GM13977 (cell line): ENCODE data around the gene OR2AE1.

Source experiments
- DNase-seq: peaks from one replicate; pipeline ENCODE4 v3.0.0; 2012; ENCODE audit warnings: low spot score
- in situ Hi-C: fragments of 300-500 bp; cut with MboI; formaldehyde crosslinking; loops from one replicate; pipeline ENCODE4 v1.12.0; 2022; ENCODE audit warnings: low sequenced_read_pairs, low pct_unique_long_range_greater_than_20kb, mixed read lengths, inconsistent platforms; ENCODE audit not compliant: unreplicated experiment
- TF ChIP-seq, protein P1 (sequence below): IDR thresholded peaks from 2 replicates; pipeline ENCODE4 v1.5.1; 2012; ENCODE audit warnings: mild to moderate bottlenecking, control low read depth; ENCODE audit not compliant: insufficient read depth; ENCODE audit errors: extremely low read depth, missing control alignments

The OR2AE1 gene

DNA sequence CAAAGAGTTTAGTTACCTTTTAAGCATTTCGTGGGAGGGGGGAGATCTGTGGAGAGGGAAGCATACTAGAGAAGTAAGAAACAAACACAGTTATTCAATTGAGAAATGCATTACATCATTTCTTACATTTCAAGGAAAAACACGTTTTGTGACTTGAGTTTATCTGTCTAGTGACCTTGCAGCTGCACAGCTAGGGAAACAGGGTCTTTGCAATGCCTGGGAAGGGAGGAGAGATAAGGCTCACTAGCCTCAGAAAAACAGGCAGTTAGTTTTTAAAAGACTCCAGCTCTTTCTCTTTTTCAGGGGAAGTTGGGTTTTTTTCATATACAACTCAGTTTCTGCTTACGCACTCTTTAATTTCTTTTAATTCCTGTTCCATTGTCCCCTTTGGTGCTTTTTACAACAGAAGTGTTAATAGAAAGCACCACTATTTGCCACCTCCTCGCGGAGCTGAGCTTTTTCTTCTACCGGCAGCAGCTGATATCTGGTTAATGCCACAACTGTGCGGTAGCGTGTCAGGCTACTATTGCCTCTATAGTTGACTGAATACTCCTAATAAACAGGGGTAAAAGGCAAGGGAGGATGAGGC lies 43.5 kb downstream of the OR2AE1 start:
- in situ Hi-C loops = no loop called here
- DNase-seq = no peak
- TF ChIP-seq, protein P1, sequence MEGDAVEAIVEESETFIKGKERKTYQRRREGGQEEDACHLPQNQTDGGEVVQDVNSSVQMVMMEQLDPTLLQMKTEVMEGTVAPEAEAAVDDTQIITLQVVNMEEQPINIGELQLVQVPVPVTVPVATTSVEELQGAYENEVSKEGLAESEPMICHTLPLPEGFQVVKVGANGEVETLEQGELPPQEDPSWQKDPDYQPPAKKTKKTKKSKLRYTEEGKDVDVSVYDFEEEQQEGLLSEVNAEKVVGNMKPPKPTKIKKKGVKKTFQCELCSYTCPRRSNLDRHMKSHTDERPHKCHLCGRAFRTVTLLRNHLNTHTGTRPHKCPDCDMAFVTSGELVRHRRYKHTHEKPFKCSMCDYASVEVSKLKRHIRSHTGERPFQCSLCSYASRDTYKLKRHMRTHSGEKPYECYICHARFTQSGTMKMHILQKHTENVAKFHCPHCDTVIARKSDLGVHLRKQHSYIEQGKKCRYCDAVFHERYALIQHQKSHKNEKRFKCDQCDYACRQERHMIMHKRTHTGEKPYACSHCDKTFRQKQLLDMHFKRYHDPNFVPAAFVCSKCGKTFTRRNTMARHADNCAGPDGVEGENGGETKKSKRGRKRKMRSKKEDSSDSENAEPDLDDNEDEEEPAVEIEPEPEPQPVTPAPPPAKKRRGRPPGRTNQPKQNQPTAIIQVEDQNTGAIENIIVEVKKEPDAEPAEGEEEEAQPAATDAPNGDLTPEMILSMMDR = no peak

DNA sequence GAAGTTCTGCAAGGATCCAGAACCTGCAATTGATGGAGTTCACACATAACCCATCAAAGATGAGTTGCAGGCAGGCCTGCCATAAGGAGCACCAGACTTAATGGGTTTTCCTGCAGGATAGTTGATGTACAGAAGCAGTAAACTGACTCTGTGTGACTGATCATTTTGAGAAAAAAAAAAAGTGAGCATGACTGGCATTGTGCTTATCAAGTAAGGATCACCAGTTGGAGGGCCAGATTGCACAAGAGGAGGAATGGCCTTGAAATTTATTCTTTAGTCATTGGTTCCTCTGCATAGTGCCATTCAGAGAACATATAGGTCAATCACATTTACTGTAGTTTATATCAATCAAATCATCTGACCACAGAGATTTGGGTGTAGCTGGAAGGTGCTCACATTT lies 45.2 kb downstream of the OR2AE1 start:
- TF ChIP-seq, protein P1 = no peak

DNA sequence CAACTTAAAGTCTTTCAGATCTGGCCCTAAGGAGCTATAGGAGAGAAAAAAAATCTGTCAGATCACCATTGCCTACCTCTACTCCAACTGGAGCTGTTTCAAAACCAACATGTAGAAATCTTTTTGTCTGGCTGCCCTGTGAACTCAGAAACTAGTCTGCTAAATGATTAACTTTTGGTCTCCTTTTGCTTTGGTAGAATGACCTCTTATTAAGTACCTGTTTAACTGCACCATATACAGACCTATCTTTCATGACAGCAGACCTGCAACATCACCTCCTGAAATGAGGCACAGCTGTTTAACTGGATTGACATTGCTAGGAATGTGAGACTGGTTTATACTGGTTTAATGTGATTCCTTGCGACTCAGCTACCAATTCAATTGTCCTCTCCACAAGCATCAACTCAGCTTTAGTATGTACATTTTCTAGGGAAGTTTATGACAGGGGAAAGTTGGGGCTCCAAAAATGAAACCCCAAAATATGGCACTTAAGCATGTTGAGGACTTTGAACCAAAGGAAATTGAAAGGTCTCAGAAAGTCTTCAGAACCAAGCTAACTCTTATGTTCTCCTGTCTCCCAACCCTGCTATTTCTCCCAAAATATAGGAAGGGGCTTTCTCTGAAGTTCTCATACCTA lies 47.2 kb downstream of the OR2AE1 start:
- no peak for DNase-seq
- in situ Hi-C loops = no loop called here
- TF ChIP-seq, protein P1 = no peak

More for the DNA sequence above, 45.2 kb downstream of the OR2AE1 start:
- DNase-seq = no peak
- in situ Hi-C loops = no loop called here

DNA sequence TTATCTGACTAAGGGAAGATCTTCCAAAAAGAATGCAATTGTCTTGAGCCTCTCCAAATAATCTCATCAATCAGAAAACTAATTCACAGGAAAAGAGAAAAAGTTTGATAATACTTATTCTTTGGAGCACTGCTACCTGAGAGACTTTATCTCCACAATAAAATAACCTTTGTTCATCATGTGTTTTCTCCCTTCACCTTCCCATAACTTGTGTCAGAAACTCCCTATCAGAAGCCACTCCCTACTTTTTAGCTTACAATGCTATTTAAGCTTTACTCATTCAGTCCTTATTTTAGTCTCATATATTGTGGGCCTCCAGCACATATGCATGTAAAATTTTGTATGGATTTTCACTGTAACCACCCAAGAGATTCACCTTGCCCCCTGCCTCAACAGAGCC lies 48.0 kb downstream of the OR2AE1 start:
- DNase-seq = no peak
- TF ChIP-seq, protein P1 = no peak
- in situ Hi-C loops = no loop called here

DNA sequence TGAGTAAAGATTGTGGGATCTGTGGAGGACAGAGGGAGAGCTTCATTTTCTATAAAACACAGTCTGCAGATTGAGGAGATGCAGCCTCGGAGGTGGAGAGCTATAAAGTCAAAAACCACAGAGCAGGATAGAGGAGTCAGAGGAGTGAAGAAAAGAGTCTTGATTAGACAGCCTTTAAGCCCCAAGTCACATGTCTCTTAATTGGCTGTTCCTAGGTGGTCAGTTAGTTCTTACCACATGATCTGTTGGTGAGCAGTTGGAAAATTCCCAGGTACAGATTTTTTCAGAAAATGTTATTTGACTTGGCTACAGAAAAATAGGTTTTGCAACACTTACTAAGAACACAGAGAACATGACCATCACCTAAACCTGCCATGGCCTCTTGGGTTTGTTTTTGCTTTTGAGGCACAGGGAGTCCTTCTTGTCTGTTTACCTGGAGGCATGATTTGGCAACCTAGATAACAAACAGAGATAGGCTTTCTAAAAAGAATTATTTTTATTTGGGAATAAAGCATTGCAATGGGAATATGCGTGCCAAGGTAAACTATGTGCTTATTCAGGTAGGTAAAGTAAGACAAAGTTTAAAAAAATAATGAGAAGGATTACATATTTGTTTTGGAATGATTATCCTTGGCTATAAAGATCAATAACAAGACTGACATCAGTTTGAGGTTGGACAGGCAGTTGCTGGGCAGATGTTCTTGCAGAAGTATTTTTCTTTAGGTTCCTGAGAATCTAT lies 49.6 kb downstream of the OR2AE1 start:
- TF ChIP-seq, protein P1 = no peak
- no peak for DNase-seq
- in situ Hi-C loops = no loop called here
